ENCODE measurements around the gene ADGRG1. TPM values are rescaled to one million over a fixed set of nuclear protein-coding genes. Genes with fewer than 3 reads are reported as not detected.

ADGRG1 gene
- total RNA-seq, 2 experiments from 2014 or later = 3.3 to 3.7 TPM

GRCh38 chr16:57622361-57623250, 5.8 kb upstream of the ADGRG1 start:
- POLR2A ChIA-PET = no interaction called here
- ATAC-seq = no peak
- CTCF ChIA-PET = interaction anchor here (0.8 to 3.7 kb wide), 3 partner anchors 7 to 46 kb away, joined by 3 to 14 read pairs (median 7); no protein-coding TSS in a partner anchor

GRCh38 chr16:57623251-57624043, 5.0 kb upstream of the ADGRG1 start:
- no peak for ATAC-seq
- no peaks in the 10 kb centered on the region for H3K9me3 Mint-ChIP-seq (ENCODE audit: insufficient read depth)
- H3K27ac Mint-ChIP-seq = no peak overlapping the region

More at GRCh38 chr16:57622361-57623250, 5.8 kb upstream of the ADGRG1 start:
- no peaks in the 10 kb centered on the region for H3K9me3 Mint-ChIP-seq (ENCODE audit: insufficient read depth)
- H3K4me1 Mint-ChIP-seq (ENCODE audit: low read depth) = peaks cover 17% of the 10 kb centered on the region
- peaks cover 4% of the 10 kb centered on the region for H3K27me3 Mint-ChIP-seq (ENCODE audit: low read depth)
- no peak for DNase-seq
- peak overlapping the region; percentile 30 for H3K27ac Mint-ChIP-seq
- no peak overlapping the region for H3K4me3 Mint-ChIP-seq
- H3K36me3 Mint-ChIP-seq (ENCODE audit: low read depth) = no peaks in the 10 kb centered on the region

GRCh38 chr16:57624044-57624688, 4.3 kb upstream of the ADGRG1 start:
- Mint-ChIP-seq H3K27ac (no peak overlapping the region), H3K9me3 (ENCODE audit: insufficient read depth) (no peaks in the 10 kb centered on the region), H3K36me3 (ENCODE audit: low read depth) (no peaks in the 10 kb centered on the region), H3K4me3 (no peak overlapping the region), H3K4me1 (ENCODE audit: low read depth) (peaks cover 23% of the 10 kb centered on the region), H3K27me3 (ENCODE audit: low read depth) (peaks cover 10% of the 10 kb centered on the region)
- DNase-seq (no peak), ATAC-seq (no peak)
- CTCF ChIA-PET = interaction anchor here (1.0 to 3.7 kb wide), 4 partner anchors 14 to 47 kb away, joined by 4 to 14 read pairs (median 6); no protein-coding TSS in a partner anchor
- POLR2A ChIA-PET = interaction anchor here (0.6 kb wide), 1 partner anchor 103 kb away, joined by 3 read pairs; no protein-coding TSS in a partner anchor

More at GRCh38 chr16:57623251-57624043, 5.0 kb upstream of the ADGRG1 start:
- H3K4me3 Mint-ChIP-seq = no peak overlapping the region
- DNase-seq = no peak
- CTCF ChIA-PET = interaction anchor here (0.8 to 3.7 kb wide), 5 partner anchors 8 to 46 kb away, joined by 3 to 14 read pairs (median 5); no protein-coding TSS in a partner anchor
- peaks cover 19% of the 10 kb centered on the region for H3K4me1 Mint-ChIP-seq (ENCODE audit: low read depth)
- POLR2A ChIA-PET = interaction anchor here (0.6 kb wide), 1 partner anchor 103 kb away, joined by 3 read pairs; no protein-coding TSS in a partner anchor
- H3K36me3 Mint-ChIP-seq (ENCODE audit: low read depth) = no peaks in the 10 kb centered on the region
- H3K27me3 Mint-ChIP-seq (ENCODE audit: low read depth) = peaks cover 4% of the 10 kb centered on the region

- Mint-ChIP-seq H3K9me3 (ENCODE audit: insufficient read depth) (no peaks in the 10 kb centered on the region), H3K4me3 (no peak overlapping the region), H3K4me1 (ENCODE audit: low read depth) (peaks cover 27% of the 10 kb centered on the region), H3K27me3 (ENCODE audit: low read depth) (peaks cover 11% of the 10 kb centered on the region), H3K27ac (no peak overlapping the region), H3K36me3 (ENCODE audit: low read depth) (no peaks in the 10 kb centered on the region)
- no peak for DNase-seq
- ChIA-PET POLR2A (no interaction called here), CTCF (interaction anchor here (1.0 to 3.7 kb wide), 2 partner anchors 23 kb away, joined by 5 to 14 read pairs; no protein-coding TSS in a partner anchor)
- ATAC-seq = no peak
These were observed 3.5 kb upstream of the ADGRG1 start for GRCh38 chr16:57624806-57625500.

- H3K4me1 Mint-ChIP-seq (ENCODE audit: low read depth) = peaks cover 27% of the 10 kb centered on the region
- peaks cover 18% of the 10 kb centered on the region for H3K27me3 Mint-ChIP-seq (ENCODE audit: low read depth)
- CTCF ChIA-PET = interaction anchor here (1.8 to 2.5 kb wide), 2 partner anchors 17 to 21 kb away, joined by 8 to 11 read pairs; no protein-coding TSS in a partner anchor
- no peaks in the 10 kb centered on the region for H3K36me3 Mint-ChIP-seq (ENCODE audit: low read depth)
- H3K9me3 Mint-ChIP-seq (ENCODE audit: insufficient read depth) = no peaks in the 10 kb centered on the region
- H3K4me3 Mint-ChIP-seq = no peak overlapping the region
- POLR2A ChIA-PET = no interaction called here
- ATAC-seq = no peak
- DNase-seq = no peak
- H3K27ac Mint-ChIP-seq = no peak overlapping the region
These were observed 1.8 kb upstream of the ADGRG1 start for GRCh38 chr16:57626420-57627170.

- POLR2A ChIA-PET = no interaction called here
- Mint-ChIP-seq H3K4me3 (no peak overlapping the region), H3K9me3 (ENCODE audit: insufficient read depth) (no peaks in the 10 kb centered on the region), H3K4me1 (ENCODE audit: low read depth) (peaks cover 27% of the 10 kb centered on the region), H3K36me3 (ENCODE audit: low read depth) (no peaks in the 10 kb centered on the region), H3K27me3 (ENCODE audit: low read depth) (peaks cover 18% of the 10 kb centered on the region), H3K27ac (no peak overlapping the region)
- no peak for ATAC-seq
- no peak for DNase-seq
- CTCF ChIA-PET = interaction anchor here (1.5 to 2.5 kb wide), 3 partner anchors 17 to 36 kb away, joined by 6 to 11 read pairs (median 8); no protein-coding TSS in a partner anchor
These were observed 1.1 kb upstream of the ADGRG1 start for GRCh38 chr16:57627184-57627871.

- H3K4me3 Mint-ChIP-seq = peak overlapping the region; percentile 34
- CTCF ChIA-PET = interaction anchor here (1.5 to 2.5 kb wide), 3 partner anchors 19 to 38 kb away, joined by 4 to 8 read pairs (median 6); no protein-coding TSS in a partner anchor
- H3K4me1 Mint-ChIP-seq (ENCODE audit: low read depth) = peaks cover 24% of the 10 kb centered on the region
- POLR2A ChIA-PET = no interaction called here
- DNase-seq (no peak), ATAC-seq (no peak)
- no peaks in the 10 kb centered on the region for H3K36me3 Mint-ChIP-seq (ENCODE audit: low read depth)
- peak overlapping the region; percentile 4 for H3K27ac Mint-ChIP-seq
- no peaks in the 10 kb centered on the region for H3K9me3 Mint-ChIP-seq (ENCODE audit: insufficient read depth)
- peaks cover 18% of the 10 kb centered on the region for H3K27me3 Mint-ChIP-seq (ENCODE audit: low read depth)
These were observed 408 bp downstream of the ADGRG1 start for GRCh38 chr16:57628783-57629293.

GRCh38 chr16:57629516-57630406, 1.3 kb downstream of the ADGRG1 start:
- Mint-ChIP-seq H3K9me3 (ENCODE audit: insufficient read depth) (no peaks in the 10 kb centered on the region), H3K36me3 (ENCODE audit: low read depth) (no peaks in the 10 kb centered on the region), H3K4me1 (ENCODE audit: low read depth) (peaks cover 24% of the 10 kb centered on the region), H3K4me3 (no peak overlapping the region), H3K27ac (no peak overlapping the region), H3K27me3 (ENCODE audit: low read depth) (peaks cover 18% of the 10 kb centered on the region)
- ATAC-seq (no peak), DNase-seq (no peak)
- ChIA-PET CTCF (interaction anchor here (1.5 to 2.5 kb wide), 4 partner anchors 18 to 39 kb away, joined by 4 to 11 read pairs (median 9); no protein-coding TSS in a partner anchor), POLR2A (no interaction called here)

- no peaks in the 10 kb centered on the region for H3K9me3 Mint-ChIP-seq (ENCODE audit: insufficient read depth)
- POLR2A ChIA-PET = no interaction called here
- H3K36me3 Mint-ChIP-seq (ENCODE audit: low read depth) = no peaks in the 10 kb centered on the region
- ATAC-seq = no peak
- CTCF ChIA-PET = interaction anchor here (1.5 to 2.5 kb wide), 3 partner anchors 17 to 39 kb away, joined by 4 to 11 read pairs (median 10); no protein-coding TSS in a partner anchor
- DNase-seq = no peak
- no peak overlapping the region for H3K27ac Mint-ChIP-seq
- H3K27me3 Mint-ChIP-seq (ENCODE audit: low read depth) = peaks cover 18% of the 10 kb centered on the region
- peaks cover 20% of the 10 kb centered on the region for H3K4me1 Mint-ChIP-seq (ENCODE audit: low read depth)
- no peak overlapping the region for H3K4me3 Mint-ChIP-seq
These were observed 2.0 kb downstream of the ADGRG1 start for GRCh38 chr16:57630407-57630797.

Data from activated CD8-positive, alpha-beta T cell treated with anti-CD3 and anti-CD28 coated beads, Interleukin-2, amount 10 ng/mL, durations not matched to agents 7 days and 5 days (primary cell).